GM19193 (cell line): ENCODE measurements around the gene MED17.

Source experiments
- POLR2A ChIP-seq: IDR thresholded peaks from 4 replicates; pipeline ENCODE4 v1.6.1; 2011; ENCODE audit not compliant: insufficient read depth, insufficient read length; ENCODE audit errors: extremely low read depth

Gene MED17

GRCh38 chr11:93751001-93751400 is 33.1 kb upstream of the MED17 start:
- TF ChIP-seq POLR2A = no peak

GRCh38 chr11:93753241-93753640 is 30.8 kb upstream of the MED17 start:
- TF ChIP-seq POLR2A = no peak

GRCh38 chr11:93756748-93757147 is 27.3 kb upstream of the MED17 start:
- no peak for TF ChIP-seq POLR2A

GRCh38 chr11:93757301-93757700 is 26.8 kb upstream of the MED17 start:
- TF ChIP-seq POLR2A = no peak

GRCh38 chr11:93757924-93758865 is 25.9 kb upstream of the MED17 start:
- no peak for TF ChIP-seq POLR2A

DNA sequence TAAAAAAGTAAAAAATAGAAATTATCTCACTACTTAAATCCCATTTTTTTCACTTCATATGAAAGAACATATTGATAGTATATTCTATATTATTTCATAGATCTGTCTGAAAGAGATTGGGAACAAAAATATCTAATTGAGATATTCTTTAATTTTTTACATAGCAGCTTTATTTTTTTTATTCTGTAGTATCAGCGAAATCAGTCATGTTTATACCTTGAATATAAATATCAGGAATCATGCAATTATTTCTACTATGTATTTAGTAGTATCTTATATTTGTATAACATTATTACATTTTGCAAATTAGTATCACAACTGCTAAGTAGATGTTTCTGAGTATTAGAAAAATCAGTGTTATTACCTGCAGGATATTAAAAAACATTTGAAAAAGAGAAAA is 22.2 kb upstream of the MED17 start:
- no peak for TF ChIP-seq POLR2A

GRCh38 chr11:93765551-93765950 is 18.5 kb upstream of the MED17 start:
- TF ChIP-seq POLR2A = no peak

DNA sequence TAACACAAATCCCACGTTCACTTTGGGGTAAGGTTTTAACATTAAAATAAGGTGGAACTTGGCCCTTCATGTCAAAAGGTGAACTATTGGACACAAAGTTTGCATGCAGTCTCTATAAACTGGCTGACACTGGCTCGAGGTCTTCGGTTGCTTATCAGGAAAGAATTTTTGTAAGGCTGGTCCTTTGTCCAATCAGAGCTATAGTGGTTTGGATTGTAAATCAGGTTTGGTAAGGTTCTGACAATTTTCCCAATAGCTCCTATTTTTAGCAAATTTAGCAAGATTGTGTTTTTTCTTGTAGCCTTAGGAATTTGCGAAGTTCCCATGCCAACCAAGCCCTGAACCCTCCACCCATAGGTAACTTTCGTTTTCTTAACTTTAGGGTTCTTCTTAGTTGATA is 17.6 kb upstream of the MED17 start:
- TF ChIP-seq POLR2A = no peak

DNA sequence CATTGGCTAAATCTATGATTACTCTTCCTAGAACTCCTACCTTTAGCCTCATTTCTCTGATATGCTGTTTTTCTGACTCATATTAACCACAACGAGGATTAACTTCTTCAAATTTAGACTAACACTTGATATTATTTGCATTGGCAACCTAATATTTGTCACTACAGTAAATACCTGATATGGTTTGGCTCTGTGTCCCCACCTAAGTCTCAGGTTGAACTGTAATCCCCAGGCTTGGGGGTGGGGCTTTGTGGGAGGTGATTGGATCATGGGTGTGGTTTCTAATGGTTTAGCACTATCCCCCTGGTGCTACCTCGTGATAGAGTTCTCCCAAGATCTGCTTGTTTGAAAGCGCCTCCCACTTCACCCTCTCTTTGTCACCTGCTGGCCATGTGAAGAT is 17.1 kb upstream of the MED17 start:
- no peak for TF ChIP-seq POLR2A

DNA sequence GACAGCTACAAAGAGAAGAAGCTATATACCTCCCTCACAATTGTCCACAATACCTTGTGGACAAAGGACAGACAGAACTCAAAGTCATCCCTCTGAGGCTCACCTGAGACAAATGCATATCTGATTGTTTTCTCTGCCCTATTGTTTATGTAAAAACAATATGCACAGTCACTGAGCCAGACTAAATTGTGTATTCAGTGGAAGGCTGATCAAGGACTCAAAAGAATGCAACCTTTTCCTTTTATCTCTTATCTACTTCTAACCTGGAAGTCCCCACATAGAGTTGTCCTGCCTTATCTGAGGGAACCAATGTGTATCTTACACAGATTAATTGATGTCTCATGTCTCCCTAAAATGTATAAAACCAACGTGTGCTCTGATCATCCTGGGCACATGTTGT is 13.9 kb upstream of the MED17 start:
- no peak for TF ChIP-seq POLR2A

DNA sequence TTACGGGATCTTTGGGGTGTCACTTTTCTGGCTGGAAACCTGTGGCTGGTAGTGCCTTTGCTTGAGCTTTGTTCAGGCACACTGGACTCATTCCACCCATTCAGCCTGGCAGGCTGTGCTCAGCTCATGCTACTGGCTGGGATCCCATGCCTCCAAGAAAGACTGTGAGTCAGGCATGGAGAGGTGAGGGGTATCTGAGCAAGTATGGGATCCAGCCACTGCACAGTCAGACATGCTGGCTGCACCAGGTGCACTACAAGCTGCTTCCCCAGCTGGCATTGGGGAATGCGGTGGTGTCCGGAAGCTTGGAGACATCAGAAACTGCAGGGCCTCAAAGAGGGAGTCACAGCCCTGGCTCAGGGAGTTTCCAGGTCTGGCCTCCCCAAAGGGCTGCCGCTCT is 12.0 kb upstream of the MED17 start:
- no peak for TF ChIP-seq POLR2A

- no peak for TF ChIP-seq POLR2A
Observed at GRCh38 chr11:93773045-93773477, 11.0 kb upstream of the MED17 start.

DNA sequence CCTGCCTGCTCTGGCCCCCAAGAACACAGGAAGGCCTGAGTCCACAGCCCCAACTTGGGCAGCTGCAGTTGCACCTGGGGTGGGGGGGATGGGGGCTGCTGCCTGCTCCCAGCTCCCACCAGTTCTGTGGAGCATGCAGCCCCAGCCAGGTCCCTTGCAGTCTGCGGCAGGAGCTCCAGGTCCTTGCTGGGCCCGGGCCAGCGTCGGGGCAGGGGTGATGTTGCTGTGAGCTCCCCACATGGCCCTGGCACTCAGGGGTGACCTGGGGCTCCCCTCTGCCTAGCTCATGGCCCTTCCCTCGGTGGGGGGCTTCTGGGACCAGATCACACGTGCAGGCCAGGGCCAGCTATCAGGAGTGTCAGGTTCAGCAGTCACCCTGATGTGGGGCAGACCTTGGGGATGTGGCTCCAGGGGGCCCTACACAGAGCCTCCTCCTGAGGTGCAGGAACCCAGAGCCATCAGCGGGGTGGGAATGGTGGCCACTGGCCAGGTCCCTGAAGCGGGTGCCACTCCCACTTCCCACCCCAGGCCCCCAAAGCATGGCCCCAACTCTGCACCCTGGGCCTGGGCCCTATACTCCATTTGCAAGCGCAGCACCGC is 10.4 kb upstream of the MED17 start:
- TF ChIP-seq POLR2A = no peak

GRCh38 chr11:93775289-93775688 is 8.8 kb upstream of the MED17 start:
- no peak for TF ChIP-seq POLR2A

DNA sequence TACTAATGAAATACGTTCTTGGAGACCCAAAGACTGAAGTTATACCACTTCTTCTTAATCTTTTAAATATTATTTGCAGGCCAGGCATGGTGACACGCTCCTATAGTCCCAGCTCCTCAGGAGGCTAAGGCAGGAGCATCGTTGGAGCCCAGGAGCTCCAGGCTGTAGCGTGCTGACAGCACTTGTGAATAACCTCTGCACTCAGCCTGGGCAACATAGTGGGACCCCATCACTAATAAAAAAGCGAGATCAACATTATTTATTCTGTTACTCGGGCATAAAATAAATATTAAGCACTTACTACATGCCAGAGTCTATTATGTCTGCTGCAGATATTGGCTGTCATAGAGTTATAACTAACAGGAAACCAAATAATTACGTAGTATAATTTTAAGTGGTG is 720 bp upstream of the MED17 start:
- no peak for TF ChIP-seq POLR2A

- no peak for TF ChIP-seq POLR2A
Observed at GRCh38 chr11:93783765-93784144, 327 bp upstream of the MED17 start.
